GM18873 (cell line): ENCODE measurements around the gene CD1D.
A peak's percentile ranks its signal among the peaks of the same experiment; 100 is the strongest.

Source experiments
- ATAC-seq: cut with Tn5 transposase; IDR thresholded peaks from one replicate; pipeline ENCODE4 v1.9.1; 2021; ENCODE audit warnings: mild to moderate bottlenecking, moderate library complexity, moderate number of reproducible peaks; ENCODE audit not compliant: unreplicated experiment, low FRiP score

CD1D gene

GRCh38 chr1:158180741-158181576 lies at the start of gene CD1D:
TSS of gene CD1D (plus strand) at chr1:158180895. CDS start at chr1:158181102, 207 bp downstream.
- ATAC-seq = no peak

- ATAC-seq = no peak
These were observed 49.5 kb upstream of the CD1D start for GRCh38 chr1:158131217-158131616.

DNA sequence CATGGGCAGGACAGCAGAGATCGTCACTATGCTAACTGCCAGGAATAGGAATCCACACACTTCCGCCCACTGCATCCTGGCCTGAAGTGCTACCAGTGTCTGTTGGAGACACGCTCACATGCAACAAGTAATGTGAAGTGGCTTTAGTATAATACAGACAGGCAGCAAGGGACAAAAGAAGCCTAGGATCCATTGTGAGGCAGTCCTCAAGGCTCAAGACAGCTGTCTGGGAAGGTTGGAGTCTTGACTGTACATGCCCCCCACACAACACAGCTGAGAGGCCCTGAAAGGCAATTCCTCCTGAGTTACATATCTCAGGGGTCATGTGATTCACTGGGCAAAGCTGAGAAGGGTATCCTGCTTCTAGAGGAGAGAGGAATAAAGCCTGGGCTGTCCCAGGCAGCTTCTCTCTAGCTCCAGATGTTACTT lies 39.9 kb upstream of the CD1D start:
- ATAC-seq = no peak

GRCh38 chr1:158145173-158145719 lies 35.4 kb upstream of the CD1D start:
- no peak for ATAC-seq

- ATAC-seq = no peak
These were observed 34.5 kb upstream of the CD1D start for GRCh38 chr1:158146165-158146564.

- ATAC-seq = no peak
These were observed 34.0 kb upstream of the CD1D start for GRCh38 chr1:158146739-158147138.

- ATAC-seq = no peak
These were observed 33.3 kb upstream of the CD1D start for GRCh38 chr1:158147401-158147800.

DNA sequence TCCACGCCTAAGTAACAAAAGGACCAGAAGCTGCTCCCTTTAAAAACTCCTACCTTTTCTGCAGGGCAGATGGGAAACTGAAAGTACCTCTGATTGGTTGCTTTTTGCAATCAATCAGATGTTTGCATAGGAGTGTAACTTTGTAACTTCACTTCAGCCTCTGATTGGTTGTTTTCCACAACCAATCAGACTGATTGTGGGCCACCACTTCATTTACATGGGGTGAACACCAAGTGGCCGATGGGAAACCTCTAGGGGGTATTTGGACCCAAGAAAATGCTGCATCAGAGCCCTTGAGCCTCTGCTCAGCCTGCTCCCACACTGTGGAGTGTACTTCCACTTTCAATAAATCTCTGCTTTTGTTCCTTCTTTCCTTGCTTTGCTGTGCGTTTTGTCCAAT lies 32.8 kb upstream of the CD1D start:
- ATAC-seq = no peak

DNA sequence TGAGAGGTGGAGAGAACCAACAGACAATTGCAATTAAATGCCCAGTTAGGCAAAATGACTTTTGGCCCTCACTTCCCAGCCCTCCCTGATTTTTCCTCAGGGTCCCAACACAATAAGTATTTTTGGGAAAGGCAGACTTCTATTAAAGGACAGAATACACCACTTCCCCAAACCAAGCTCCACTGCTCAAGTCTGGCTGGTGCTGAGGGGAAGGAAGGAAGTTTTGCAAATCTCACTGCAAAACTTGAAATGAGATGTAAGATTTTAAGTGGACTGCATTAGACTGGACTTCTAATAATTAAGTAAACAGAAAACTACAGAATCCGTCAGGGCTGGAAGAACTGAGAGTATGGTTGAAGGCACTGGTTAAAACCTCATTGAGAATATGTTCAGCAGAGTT lies 32.2 kb upstream of the CD1D start:
- ATAC-seq = no peak

- ATAC-seq = no peak
These were observed 31.5 kb upstream of the CD1D start for GRCh38 chr1:158149175-158149574.

DNA sequence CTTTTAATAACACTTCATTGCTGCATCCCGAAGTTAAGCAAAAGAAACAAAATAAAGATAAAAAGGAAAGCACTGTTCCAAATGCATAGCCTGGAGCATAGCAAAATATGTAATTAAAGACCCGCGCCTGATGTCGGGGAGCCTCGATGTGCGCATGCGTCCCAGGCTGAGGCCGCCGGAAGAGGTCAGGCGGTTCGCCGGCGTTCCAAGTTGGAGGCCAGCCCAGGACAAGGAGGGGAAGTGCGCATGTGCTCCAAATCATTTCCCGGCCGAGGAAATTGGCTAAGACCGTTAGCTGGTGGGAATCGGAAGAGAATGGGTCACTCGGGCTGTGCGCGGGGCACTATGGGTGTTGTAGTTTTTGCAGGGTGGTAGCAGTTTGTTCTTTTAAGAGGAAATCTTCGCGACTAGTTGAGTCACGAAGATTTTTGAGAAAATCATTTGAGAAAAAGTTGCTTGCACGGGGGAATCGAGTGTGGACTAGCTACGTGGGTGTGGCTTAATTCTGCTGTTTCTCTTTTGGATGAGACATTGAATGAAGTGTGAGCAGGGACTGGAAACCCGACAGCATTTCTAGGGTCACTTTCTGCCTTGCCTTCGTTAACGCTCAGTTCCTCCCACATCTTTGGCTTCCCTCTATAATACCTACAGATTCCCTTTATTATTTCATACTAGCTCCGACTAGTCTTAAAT lies 31.0 kb upstream of the CD1D start:
- no peak for ATAC-seq

GRCh38 chr1:158150523-158150922 lies 30.2 kb upstream of the CD1D start:
- no peak for ATAC-seq

- ATAC-seq = no peak
These were observed 27.5 kb upstream of the CD1D start for GRCh38 chr1:158153179-158153578.

DNA sequence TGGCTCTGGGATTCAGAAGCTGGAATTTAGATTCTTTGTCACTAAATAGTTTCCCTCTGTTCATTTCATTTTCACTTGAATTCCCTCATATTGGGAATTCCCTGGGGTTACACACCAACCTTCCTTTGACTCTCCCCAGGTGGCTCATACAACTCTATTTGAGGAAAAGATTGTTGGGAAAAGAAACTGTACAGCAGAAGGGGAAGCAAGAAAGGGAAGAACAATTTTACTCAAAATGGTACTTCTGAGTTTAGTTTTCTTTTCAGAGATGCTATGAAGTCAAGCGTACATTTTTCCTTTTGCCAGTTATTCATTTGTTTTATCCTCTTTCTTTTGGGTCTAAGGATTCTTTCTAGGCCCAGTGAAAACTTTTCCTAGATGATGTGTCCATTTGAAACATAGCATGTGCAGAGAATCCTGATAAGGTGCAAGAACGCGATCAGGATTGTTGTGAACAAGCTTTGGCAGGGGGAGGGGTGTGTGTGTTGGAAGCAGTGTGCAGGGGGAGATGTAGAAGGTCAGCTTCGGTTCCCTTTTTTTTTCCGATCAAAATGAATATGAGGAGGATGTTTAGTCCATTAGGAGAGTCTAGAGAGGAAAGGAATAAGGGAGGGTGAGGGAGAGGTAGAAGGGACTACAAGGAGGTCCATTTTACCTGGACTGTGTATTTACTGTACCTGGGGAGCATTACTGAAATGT lies 26.8 kb upstream of the CD1D start:
- ATAC-seq = no peak

GRCh38 chr1:158154501-158154900 lies 26.2 kb upstream of the CD1D start:
- no peak for ATAC-seq

DNA sequence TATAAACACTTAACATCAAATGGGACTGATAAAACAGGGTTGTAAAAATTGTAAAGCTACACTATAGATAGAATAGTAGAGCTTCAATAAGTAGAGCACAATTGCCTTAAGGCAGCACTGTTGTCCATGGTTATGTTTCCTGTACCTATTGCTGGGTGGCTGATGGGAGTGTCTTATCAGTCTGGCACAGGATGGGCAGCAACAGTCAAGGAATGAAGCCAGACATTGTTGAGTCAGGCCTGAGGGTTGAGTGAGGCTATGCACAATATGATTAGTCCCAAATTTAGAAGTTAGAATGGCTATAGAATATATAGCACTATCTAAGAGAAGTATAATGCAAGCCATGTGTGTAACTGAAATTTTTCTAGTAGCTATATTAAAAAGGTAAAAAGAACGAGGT lies 25.0 kb upstream of the CD1D start:
- no peak for ATAC-seq

DNA sequence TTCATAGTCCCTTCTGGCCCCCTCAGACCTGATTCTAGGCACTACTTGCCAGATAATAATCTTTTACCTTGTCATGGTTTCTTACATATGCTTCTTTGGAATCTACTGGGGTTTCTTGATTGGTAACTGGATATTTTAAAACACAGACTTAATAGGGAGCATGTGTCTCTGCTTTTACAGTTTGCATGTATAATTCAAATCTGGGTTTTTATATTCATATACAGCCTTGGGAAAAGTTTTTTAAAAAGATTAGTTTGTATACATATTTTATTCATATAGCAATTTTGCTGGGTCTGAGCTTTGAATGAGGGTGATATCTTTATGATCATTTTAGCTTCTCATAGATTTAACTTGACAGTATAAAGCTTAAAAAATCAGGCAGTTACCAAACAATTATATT lies 21.1 kb upstream of the CD1D start:
- no peak for ATAC-seq

DNA sequence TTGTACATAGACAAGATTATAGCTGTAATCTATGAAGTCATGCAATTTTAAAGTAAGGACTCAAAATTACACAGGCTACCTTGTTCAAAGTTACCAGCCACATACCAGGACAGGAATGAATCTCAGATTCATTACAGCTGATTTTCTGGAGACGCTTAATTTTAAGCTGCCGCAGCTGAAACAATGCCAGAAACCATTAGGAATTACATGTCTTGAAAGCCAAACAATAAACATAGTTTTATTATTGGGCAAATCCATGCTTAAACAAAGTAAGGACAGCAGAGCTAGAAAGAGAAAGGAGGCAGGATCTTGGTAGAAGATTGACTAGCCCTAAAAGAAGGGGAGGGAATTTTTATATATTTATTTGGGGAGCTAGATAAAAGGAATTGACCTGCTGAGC lies 19.2 kb upstream of the CD1D start:
- ATAC-seq = no peak

DNA sequence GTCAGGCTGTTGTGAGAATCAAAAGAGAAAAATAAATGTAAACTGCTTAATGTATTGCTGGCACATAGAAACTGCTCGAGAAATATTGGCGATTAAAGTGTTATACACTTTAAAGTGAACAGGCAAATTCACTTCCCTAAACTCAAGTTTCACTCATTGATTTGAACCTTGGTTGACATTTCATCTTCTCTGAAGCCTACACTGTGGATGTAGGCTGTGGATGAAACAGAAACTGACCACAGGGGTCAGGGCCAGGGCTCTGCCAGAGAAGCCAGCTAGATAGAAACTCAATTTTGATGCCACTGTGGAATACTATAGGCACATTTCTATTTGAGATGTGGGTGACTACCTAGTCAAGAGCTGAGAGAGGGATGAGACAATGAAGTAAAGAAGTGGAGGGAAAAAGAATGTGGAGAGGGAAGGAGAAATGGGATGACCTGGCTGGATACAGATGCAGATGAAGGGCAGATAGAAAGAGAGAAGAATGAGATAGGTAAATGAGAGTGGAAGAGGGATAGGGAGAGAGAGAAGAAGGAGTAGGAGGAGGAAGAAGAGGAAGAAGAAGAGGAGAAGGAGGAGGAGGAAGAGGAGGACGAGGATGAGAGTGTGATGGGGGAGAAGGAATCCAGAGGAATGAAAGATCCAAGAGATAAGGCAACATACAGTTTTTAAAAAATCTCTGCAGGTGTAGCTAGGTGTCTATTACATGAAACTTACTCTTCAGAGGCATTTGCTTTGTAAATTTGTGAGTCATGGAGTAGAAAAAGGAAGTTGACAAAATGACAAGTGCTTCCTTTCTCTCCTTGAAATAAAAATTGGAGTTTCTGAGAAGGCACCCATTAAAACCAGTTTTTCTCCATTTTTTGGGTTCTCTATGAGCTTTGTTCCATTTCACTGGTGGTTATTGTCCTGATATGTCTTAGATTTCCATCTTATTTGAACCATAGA lies 17.4 kb upstream of the CD1D start:
- peak; percentile 85 for ATAC-seq

DNA sequence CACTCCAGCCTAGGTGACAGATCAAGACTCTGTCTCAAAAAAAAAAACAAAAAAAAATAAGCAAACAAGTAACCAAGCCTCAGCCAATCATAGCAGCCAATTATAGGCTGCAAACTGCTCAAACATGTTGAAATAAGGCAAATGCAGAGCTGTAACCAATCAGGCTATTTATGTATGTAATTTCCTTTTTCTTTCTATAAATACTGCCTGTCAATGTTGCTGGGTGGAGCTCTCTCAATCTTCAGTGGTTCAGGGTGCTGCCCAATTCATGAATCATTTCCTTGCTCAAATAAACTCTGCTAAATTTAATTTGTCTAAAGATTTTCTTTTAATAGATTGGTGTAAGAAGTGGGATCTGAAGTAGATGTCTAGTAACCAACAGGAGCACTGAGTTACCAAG lies 11.6 kb upstream of the CD1D start:
- no peak for ATAC-seq
